Measurements from ENCODE around the gene HOXB2. TPM values are rescaled to one million over a fixed set of nuclear protein-coding genes. Genes with fewer than 3 reads are reported as not detected.

Gene HOXB2
- total RNA-seq, 1 experiment from 2014 or later, result not detected

DNA sequence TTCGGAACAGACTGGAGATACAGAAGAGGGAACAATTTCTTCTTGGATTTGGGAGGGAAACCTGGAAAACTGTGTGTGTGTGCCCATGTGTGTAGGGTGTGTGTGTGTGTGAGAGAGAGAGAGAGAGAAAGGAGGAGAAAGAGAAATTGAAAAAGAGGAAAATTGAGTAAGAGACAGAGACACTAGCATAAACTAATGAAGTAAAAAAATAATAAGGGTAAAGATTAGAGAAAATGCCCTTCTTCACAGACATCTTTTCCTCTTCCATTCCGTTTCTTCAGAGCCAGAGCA lies 13.9 kb upstream of the HOXB2 start:
- no peak overlapping the region for H3K4me3 ChIP-seq (ENCODE audit: low read length)
- H3K36me3 ChIP-seq (ENCODE audit: insufficient read depth, low read length), result no peaks in the 10 kb centered on the region
- no peaks in the 10 kb centered on the region for H4K20me1 ChIP-seq (ENCODE audit: insufficient read depth, low read depth, low read length)
- no peaks in the 10 kb centered on the region for H3K27me3 ChIP-seq (ENCODE audit: low read length)
- H3K4me1 ChIP-seq (ENCODE audit: low read length), result no peaks in the 10 kb centered on the region
- no peak for DNase-seq
- no peaks in the 10 kb centered on the region for H3K9me2 ChIP-seq (replicated peaks; ENCODE audit: insufficient read depth, low read length)
- H3K9ac ChIP-seq (ENCODE audit: low read length), result no peak overlapping the region
- no peak overlapping the region for H3K4me2 ChIP-seq (ENCODE audit: low read depth, low read length, poor library complexity, severe bottlenecking)
- no peaks in the 10 kb centered on the region for H3K79me2 ChIP-seq (ENCODE audit: low read length)
- H2AFZ ChIP-seq (ENCODE audit: low read length), result no peak overlapping the region
- no peak overlapping the region for H3K27ac ChIP-seq (ENCODE audit: low read length)
- H3K9me3 ChIP-seq (ENCODE audit: low read length), result no peaks in the 10 kb centered on the region

DNA sequence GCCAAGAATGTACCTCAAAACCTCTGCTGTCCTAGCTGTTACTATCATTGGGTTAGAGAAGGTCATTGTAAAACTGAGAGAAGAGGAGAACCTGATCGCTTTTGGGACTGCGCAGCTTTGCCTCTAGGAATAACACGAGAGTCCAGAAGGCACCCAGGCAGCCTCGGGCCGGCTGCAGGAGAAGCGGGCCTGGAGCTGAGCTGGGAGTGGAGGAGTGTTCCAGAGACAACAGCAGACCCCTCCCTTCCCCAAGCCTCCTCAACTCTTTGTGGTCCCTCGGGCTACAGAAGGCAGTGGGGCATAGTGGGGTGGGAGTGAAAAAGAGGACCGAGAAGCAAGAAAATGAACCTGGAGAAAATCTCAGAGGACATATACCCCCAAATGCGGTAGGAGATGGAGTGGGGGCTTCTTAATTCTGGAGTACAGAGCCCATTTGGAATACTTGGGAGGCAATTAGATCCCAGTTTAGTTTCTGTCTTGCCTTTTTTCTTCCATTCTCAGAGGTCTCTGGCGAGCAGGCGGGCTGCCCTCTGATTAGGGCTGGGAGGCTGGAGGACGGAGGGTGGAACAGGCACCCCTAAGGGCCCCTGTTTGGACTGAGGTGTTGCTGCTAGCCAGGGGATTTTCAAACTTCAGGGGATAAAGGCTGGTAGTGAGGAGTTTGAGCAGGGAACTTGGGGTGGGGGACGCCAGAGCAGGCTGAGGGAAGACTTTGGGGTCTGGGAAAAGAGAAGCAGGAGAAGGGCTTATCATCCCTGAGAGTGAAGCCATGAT lies 13.3 kb upstream of the HOXB2 start:
- no peaks in the 10 kb centered on the region for H4K20me1 ChIP-seq (ENCODE audit: insufficient read depth, low read depth, low read length)
- H3K9ac ChIP-seq (ENCODE audit: low read length), result no peak overlapping the region
- H3K9me3 ChIP-seq (ENCODE audit: low read length), result no peaks in the 10 kb centered on the region
- no peaks in the 10 kb centered on the region for H3K4me1 ChIP-seq (ENCODE audit: low read length)
- H3K36me3 ChIP-seq (ENCODE audit: insufficient read depth, low read length), result no peaks in the 10 kb centered on the region
- no peaks in the 10 kb centered on the region for H3K27me3 ChIP-seq (ENCODE audit: low read length)
- H3K4me3 ChIP-seq (ENCODE audit: low read length), result no peak overlapping the region
- no peak overlapping the region for H2AFZ ChIP-seq (ENCODE audit: low read length)
- H3K27ac ChIP-seq (ENCODE audit: low read length), result no peak overlapping the region
- no peak overlapping the region for H3K4me2 ChIP-seq (ENCODE audit: low read depth, low read length, poor library complexity, severe bottlenecking)
- no peaks in the 10 kb centered on the region for H3K9me2 ChIP-seq (replicated peaks; ENCODE audit: insufficient read depth, low read length)
- H3K79me2 ChIP-seq (ENCODE audit: low read length), result no peaks in the 10 kb centered on the region
- no peak for DNase-seq

DNA sequence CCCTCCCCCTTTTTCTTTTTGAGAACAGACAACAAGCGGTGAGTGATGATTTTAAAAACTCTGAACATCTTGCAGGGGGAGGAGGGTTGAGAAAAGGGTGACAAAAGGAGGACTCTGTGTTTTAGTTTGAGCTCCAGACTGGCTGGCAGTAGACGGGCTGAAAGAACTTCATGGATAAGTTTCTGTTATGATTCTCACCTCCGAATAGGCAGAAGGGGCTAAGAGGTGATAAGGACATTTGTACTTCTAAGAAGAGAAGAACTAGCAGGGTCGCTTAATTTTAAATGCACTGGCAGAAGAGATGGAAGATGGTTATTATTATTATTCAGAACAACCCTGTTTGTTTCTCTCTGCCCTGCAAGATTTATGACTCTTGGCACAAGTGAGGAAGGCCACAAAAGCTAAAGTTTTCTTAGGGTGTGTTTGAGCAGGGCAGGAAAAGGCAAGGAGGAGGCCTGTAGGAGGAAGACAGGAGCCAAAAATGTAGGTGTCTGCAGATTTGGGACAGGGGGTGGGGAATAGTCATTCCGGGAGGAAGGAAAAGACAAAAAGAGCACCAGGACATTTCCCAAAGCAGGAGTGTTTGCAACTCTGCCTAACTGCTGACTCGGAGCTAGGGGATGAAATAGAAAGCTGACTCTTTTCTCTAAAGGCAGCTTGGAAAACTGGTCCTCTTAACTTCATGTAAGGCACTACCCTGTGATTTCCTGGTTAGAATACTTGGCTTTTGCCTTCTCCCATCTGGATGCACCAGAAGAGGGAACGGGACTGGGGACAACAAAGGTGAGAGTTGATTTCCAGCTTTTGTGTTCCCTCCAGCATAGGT lies 11.9 kb upstream of the HOXB2 start:
- H3K36me3 ChIP-seq (ENCODE audit: insufficient read depth, low read length), result no peaks in the 10 kb centered on the region
- H3K9ac ChIP-seq (ENCODE audit: low read length), result no peak overlapping the region
- no peak overlapping the region for H3K27ac ChIP-seq (ENCODE audit: low read length)
- H3K9me2 ChIP-seq (replicated peaks; ENCODE audit: insufficient read depth, low read length), result no peaks in the 10 kb centered on the region
- H3K27me3 ChIP-seq (ENCODE audit: low read length), result no peaks in the 10 kb centered on the region
- H3K9me3 ChIP-seq (ENCODE audit: low read length), result no peaks in the 10 kb centered on the region
- H3K4me2 ChIP-seq (ENCODE audit: low read depth, low read length, poor library complexity, severe bottlenecking), result no peak overlapping the region
- no peaks in the 10 kb centered on the region for H3K79me2 ChIP-seq (ENCODE audit: low read length)
- H3K4me1 ChIP-seq (ENCODE audit: low read length), result no peaks in the 10 kb centered on the region
- H3K4me3 ChIP-seq (ENCODE audit: low read length), result no peak overlapping the region
- no peak overlapping the region for H2AFZ ChIP-seq (ENCODE audit: low read length)
- DNase-seq, result no peak
- H4K20me1 ChIP-seq (ENCODE audit: insufficient read depth, low read depth, low read length), result no peaks in the 10 kb centered on the region

DNA sequence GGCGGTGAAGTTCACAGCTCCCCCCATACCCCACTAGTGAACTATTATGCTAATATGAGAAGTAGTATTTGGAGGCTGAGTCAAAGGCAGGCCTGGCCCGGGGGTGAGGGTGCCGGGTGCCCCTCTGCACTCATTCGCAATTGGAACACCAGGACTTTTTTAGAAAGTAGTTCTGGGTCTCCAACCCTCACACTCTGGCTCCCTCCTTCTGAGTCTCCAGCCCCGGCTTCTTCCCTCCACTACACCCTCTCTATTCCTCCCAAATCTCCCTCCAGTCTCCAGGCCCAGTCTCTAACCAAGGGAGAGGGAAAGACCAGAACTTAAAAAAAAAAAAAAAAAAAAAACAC lies 11.3 kb upstream of the HOXB2 start:
- H4K20me1 ChIP-seq (ENCODE audit: insufficient read depth, low read depth, low read length), result no peaks in the 10 kb centered on the region
- H3K79me2 ChIP-seq (ENCODE audit: low read length), result no peaks in the 10 kb centered on the region
- H3K4me2 ChIP-seq (ENCODE audit: low read depth, low read length, poor library complexity, severe bottlenecking), result no peak overlapping the region
- H3K4me1 ChIP-seq (ENCODE audit: low read length), result no peaks in the 10 kb centered on the region
- H3K9me2 ChIP-seq (replicated peaks; ENCODE audit: insufficient read depth, low read length), result no peaks in the 10 kb centered on the region
- H3K27me3 ChIP-seq (ENCODE audit: low read length), result no peaks in the 10 kb centered on the region
- no peak overlapping the region for H3K4me3 ChIP-seq (ENCODE audit: low read length)
- no peak overlapping the region for H3K9ac ChIP-seq (ENCODE audit: low read length)
- no peak for DNase-seq
- H3K36me3 ChIP-seq (ENCODE audit: insufficient read depth, low read length), result no peaks in the 10 kb centered on the region
- no peak overlapping the region for H3K27ac ChIP-seq (ENCODE audit: low read length)
- H3K9me3 ChIP-seq (ENCODE audit: low read length), result no peaks in the 10 kb centered on the region
- no peak overlapping the region for H2AFZ ChIP-seq (ENCODE audit: low read length)

DNA sequence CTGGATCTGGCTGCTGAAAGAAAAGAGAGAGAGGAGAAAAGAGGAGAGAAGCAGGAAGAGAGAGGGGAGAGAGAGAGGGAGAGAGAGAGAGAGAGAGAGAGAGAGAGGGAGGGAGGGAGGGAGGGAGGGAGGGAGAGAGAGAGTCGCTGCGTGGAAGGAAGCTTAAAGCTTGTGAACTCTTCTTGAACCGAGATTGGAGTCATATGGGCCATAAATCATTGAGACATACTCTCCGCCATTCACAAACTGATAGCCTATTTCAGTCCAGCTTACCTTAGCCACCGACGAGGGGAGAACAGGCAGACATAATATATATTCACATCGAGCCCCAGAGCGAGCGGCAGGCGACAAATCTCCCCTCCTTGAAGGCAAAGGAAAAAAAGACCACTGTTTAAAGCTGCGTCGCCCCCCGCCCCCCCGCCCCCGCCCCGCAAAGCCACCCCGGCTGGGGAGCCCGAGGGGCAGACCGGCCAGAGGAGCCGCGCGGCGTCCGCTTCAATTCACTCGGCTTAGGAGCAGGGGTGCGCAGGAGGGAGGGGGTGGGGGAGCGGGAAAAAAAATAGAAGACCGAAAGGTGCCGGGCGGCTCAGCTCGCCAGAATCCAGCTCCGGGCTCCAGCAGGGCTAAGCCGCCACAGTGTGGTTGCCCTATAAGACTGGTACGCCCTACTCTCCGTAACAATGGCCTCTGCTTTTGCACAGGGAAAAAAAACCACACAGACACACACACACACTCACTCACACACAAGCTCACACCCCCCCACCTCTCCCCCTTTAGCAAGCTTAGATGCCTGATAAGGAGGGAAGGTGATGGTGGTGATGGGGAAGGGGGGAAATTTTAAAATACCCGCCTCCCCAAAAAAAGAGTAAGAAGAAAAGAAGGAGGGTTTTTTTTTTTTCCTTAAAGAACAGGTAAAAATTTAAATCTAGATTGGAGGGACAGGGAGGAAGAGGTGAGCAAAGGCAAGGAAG lies 10.6 kb upstream of the HOXB2 start:
- Histone ChIP-seq H4K20me1 (ENCODE audit: insufficient read depth, low read depth, low read length) (no peaks in the 10 kb centered on the region), H3K9me3 (ENCODE audit: low read length) (no peaks in the 10 kb centered on the region), H2AFZ (ENCODE audit: low read length) (no peak overlapping the region), H3K4me3 (ENCODE audit: low read length) (no peak overlapping the region), H3K27ac (ENCODE audit: low read length) (no peak overlapping the region), H3K4me2 (ENCODE audit: low read depth, low read length, poor library complexity, severe bottlenecking) (no peak overlapping the region), H3K4me1 (ENCODE audit: low read length) (no peaks in the 10 kb centered on the region), H3K79me2 (ENCODE audit: low read length) (no peaks in the 10 kb centered on the region), H3K36me3 (ENCODE audit: insufficient read depth, low read length) (no peaks in the 10 kb centered on the region), H3K9me2 (replicated peaks; ENCODE audit: insufficient read depth, low read length) (no peaks in the 10 kb centered on the region), H3K9ac (ENCODE audit: low read length) (no peak overlapping the region), H3K27me3 (ENCODE audit: low read length) (no peaks in the 10 kb centered on the region)
- DNase-seq, result no peak

DNA sequence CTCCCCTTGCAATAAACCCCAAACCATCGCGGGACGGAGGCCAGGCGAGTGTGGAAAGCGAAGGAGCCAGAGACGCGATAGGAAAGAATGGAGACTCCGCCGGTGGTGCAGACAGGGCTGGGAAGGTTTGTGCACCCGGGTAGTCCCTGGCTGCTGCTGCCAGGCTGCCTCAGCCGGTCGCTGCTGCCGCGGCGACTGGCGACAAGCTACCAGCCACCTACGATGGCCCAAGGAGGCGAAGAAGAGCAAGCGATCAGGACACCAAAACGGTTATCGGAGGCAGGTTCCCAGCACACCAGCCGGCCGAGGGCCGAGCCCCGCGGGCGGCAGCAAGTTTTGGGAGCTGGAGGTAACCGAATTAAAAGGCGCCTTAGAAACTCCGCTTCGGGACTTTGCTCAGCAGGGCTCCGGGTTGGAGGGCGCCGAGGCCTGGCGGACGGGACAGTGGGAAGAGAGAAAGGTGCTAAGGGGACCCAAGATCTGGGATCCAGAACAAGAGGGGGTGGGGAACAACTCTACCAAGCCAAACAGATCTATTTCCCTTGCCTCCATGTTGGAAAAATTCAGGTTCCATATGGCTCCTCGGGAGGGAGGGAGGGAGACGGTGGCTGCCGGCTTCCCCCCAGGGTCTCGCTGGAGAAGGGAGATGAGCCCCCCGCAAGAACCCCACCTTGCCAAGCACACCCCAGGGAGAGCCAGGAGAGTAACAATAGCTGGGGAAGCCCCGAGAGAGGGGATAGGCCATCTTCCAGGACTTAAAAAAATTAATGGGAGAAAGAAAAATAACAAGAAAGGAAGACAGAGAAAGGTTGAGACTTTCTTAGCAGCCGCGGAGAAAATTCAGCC lies 9.7 kb upstream of the HOXB2 start:
- no peak overlapping the region for H3K27ac ChIP-seq (ENCODE audit: low read length)
- H3K79me2 ChIP-seq (ENCODE audit: low read length), result no peaks in the 10 kb centered on the region
- no peak overlapping the region for H3K4me2 ChIP-seq (ENCODE audit: low read depth, low read length, poor library complexity, severe bottlenecking)
- H3K4me1 ChIP-seq (ENCODE audit: low read length), result no peaks in the 10 kb centered on the region
- DNase-seq, result no peak
- no peaks in the 10 kb centered on the region for H3K9me3 ChIP-seq (ENCODE audit: low read length)
- no peak overlapping the region for H3K9ac ChIP-seq (ENCODE audit: low read length)
- no peak overlapping the region for H3K4me3 ChIP-seq (ENCODE audit: low read length)
- H3K36me3 ChIP-seq (ENCODE audit: insufficient read depth, low read length), result no peaks in the 10 kb centered on the region
- no peaks in the 10 kb centered on the region for H4K20me1 ChIP-seq (ENCODE audit: insufficient read depth, low read depth, low read length)
- H2AFZ ChIP-seq (ENCODE audit: low read length), result no peak overlapping the region
- no peaks in the 10 kb centered on the region for H3K27me3 ChIP-seq (ENCODE audit: low read length)
- no peaks in the 10 kb centered on the region for H3K9me2 ChIP-seq (replicated peaks; ENCODE audit: insufficient read depth, low read length)

DNA sequence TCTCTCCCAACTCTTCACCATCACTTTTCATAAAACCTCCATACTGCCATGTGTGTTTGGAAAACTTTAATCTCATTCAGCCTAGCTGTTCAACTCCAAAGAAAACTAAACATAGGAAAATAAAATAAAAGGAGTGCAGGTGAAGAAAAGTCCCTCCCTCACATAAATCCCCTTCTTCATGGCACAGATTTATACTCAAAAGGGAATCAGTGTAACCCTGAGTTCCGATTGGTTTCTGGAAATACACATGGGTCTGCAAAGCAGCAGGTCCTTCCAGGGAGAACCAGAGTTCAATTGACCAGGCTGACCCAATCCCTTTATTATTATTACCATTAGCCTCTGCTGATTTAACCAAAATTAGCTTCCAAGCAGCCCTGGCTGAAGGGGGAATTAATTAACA lies 8.9 kb upstream of the HOXB2 start:
- H3K79me2 ChIP-seq (ENCODE audit: low read length), result no peaks in the 10 kb centered on the region

More for the DNA sequence above, 8.9 kb upstream of the HOXB2 start:
- Histone ChIP-seq H3K27ac (ENCODE audit: low read length) (no peak overlapping the region), H3K9me3 (ENCODE audit: low read length) (no peaks in the 10 kb centered on the region), H3K4me2 (ENCODE audit: low read depth, low read length, poor library complexity, severe bottlenecking) (no peak overlapping the region), H2AFZ (ENCODE audit: low read length) (no peak overlapping the region), H3K9ac (ENCODE audit: low read length) (no peak overlapping the region), H3K9me2 (replicated peaks; ENCODE audit: insufficient read depth, low read length) (no peaks in the 10 kb centered on the region), H4K20me1 (ENCODE audit: insufficient read depth, low read depth, low read length) (no peaks in the 10 kb centered on the region), H3K4me1 (ENCODE audit: low read length) (no peaks in the 10 kb centered on the region), H3K27me3 (ENCODE audit: low read length) (no peaks in the 10 kb centered on the region), H3K36me3 (ENCODE audit: insufficient read depth, low read length) (no peaks in the 10 kb centered on the region), H3K4me3 (ENCODE audit: low read length) (no peak overlapping the region)
- DNase-seq, result no peak

Data from Karpas-422 (cell line).